Measurements from ENCODE around the gene APLP2.
"Not testable (repeated sequence)": the region's sequence is repeated elsewhere in the genome, so short reads cannot be mapped to it uniquely, and the experiment has no call there.

APLP2 gene

GRCh38 chr11:130151196-130151595 is 81.5 kb downstream of the APLP2 start:
- DNase-seq: no peak

GRCh38 chr11:130156108-130157022 is 86.7 kb downstream of the APLP2 start:
- no peak for DNase-seq

DNA sequence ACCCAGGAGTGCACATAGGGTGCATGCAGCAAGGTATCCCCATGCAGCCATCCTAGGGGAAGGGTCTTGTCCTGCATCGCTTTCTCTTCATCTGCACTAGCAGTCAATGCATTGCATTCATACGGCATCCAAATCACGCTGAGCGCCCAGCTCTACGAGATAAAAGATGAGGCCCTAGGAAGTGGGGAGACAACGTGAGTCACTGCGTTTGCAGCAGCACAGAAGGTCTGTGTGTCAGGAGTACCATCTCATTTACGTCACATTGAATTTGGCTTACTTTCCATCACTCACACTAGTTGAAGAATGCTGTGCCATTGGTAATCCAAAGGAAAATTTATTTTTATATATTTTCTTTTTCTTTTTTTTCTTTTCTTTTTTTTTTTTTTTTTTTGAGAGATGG is 87.4 kb downstream of the APLP2 start:
- DNase-seq: no peak

DNA sequence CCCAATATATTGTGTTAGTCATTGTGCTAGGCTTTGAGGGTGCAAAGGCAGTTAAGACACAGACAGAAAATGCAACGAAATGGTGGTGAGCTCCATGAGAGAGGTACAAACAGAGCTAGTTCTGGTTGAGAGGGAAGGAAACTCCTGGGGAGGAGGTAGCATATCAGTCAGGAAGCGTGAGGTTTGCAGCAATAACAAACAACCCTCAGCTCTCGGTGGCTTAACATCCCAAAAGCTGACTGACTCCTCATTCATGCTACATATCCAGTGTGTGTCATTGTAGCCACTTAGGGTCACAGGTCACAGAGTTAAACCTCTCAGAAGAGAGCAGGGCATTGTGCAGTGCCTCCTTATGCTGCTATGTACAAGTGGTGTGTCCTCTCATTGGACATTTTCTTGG is 88.1 kb downstream of the APLP2 start:
- no peak for DNase-seq

DNA sequence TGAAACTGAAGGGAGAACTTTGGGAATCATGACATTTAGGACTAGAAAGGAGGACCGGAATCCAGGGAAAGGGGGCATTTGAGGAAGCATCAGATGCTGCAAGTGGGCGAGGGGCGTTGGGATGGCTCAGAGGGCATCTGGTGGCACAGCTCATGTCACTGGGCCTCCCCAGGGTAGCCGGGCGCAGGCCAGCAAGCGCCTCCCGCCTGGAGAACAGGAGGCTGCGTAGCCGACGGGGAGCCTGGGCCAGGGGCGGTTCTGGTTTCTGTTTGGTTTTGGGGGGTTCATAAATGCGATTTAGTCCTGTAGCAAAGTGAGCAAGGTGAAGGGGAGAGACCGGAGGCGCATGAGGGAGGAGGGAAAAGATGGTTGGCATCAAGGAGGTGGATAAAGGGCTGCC is 89.4 kb downstream of the APLP2 start:
- no peak for DNase-seq

DNA sequence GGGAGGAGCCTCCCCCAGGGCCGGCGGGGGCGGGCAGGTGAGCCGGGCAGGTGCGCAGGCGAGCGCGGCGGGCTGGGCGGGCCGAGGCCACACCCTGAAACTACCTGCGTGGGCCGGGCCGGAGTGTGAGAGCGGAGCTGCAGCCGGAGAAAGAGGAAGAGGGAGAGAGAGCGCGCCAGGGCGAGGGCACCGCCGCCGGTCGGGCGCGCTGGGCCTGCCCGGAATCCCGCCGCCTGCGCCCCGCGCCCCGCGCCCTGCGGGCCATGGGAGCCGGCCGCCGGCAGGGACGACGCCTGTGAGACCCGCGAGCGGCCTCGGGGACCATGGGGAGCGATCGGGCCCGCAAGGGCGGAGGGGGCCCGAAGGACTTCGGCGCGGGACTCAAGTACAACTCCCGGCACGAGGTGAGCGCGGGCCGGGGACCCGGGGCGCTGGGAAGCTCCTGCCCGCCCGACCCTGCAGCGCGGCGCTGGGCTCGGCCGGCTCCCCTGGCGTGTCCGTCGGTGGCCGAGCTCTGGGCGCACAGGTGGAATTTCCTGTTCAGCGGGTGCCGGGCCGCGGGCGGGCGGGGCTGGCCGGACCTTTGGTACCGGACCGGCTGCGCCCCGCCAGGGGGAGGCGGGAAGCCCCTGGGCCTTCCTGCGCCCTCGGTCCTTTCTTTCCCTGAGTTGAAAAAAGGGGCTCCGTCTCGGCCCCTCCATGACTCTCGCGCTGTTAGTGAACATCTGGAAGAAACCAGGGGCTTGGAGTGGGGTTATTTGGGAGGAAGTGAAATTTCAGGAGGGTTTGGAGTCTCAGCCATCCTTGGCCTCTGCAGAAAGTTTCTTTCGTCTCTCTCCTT is 90.2 kb downstream of the APLP2 start, which contains the start of gene ST14:
Gene ST14, plus strand, starts transcription at position 126 of the 841 bp plus-strand sequence. Its CDS starts 198 bp downstream, at position 324.
- peak; percentile 21 for DNase-seq

DNA sequence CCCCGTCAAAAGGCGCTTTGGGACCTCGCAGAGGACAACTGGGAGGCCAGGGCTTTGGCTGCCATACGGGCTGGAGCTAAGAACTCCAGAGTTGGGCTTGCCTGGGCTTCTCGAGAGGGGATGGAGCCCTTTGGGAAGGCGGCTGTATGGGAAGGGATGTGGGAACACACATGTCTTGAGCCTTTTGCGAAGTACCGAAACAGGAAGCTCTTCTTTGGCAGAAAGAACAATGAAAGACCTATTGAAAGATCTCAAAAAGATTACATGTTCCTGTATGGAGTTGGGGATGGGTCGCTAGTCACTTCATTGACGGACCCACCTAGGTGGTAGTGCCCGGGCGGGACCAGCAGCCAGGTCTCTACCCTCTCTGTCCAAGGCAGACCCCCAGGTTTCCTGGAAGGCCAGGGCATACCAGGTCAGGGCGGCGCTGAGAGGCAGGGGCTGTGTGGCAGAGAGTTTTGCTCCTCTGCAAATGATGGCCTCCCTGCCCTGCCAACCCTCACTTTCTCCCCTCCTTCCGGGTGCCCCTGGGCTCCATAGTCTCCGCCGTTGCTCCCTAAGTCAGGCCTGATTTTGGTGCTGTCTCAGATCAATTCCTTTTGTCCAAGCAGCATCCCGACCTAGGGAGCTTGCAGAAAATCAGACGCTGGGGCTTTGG is 90.9 kb downstream of the APLP2 start:
- DNase-seq: no peak

DNA sequence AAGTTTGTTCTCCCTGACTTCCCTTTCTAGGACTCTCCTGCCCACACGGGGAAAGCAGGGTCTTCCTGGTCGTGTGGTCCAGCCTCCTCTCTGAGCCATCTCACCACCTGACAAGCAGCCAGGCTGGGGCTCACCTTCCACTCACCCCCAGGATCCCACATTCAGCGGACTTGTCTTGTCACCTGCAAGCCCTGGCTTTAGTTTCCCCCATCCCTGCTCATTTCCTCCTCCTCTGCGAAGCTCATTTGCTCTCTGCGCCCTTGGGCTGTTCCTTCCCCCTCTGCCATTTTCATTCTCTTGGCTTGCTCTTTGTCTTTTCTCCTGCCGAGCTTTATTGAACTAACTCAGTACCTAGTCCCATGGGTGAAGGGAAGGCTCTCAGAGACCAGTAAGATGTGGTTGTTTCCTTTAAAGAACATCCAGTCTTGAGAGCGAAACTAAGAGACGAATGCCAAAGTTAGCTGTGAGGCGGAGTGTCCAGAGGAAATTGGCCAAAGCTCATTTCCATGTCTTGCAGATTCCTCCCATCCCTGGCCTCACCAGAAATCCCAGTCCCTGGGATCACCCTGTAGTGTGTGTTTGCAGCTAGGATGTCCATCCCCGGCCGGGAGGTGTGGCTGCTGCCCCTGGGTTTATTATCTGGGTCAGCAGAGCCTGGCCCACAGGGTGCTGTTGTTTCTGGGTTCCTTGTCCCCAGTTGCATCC is 91.9 kb downstream of the APLP2 start:
- DNase-seq: no peak

DNA sequence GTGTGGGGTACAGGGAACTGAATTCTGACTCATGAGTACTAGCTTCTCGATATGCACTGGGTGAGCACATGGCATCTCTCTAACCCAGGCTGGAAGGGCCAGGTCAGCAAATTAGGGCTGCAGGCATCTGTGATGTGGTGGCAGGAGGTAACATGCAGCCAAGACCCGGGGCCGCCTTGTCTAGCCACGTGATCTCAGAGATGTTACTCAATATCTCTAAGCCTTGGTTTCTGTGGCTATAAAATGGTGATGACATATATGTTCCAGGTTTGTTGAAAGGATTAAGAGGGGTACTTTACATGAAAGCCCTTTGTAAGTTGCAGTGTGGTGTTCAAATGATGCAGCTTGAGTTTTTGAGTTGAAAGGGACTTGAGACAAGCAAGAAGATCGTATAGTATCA is 93.0 kb downstream of the APLP2 start:
- peak; percentile 42 for DNase-seq

- no peak for DNase-seq
Measured at GRCh38 chr11:130163346-130164220, 93.9 kb downstream of the APLP2 start.

DNA sequence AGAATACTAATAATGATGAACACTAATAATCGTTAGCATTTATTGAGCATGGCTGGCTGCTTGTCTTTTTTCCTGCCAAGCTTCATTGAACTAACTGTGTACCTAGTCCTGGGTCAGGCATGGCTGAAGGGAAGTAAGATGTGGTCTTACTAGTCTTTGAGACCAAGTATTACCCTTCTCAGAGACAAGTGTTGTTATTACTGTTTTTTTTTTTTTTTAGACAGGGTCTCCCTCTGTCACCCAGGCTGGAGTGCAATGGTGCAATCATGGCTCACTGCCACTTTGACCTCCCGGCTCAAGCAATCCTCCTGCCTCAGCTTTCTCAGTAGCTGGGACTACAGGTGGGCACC is 94.5 kb downstream of the APLP2 start:
- no peak for DNase-seq

DNA sequence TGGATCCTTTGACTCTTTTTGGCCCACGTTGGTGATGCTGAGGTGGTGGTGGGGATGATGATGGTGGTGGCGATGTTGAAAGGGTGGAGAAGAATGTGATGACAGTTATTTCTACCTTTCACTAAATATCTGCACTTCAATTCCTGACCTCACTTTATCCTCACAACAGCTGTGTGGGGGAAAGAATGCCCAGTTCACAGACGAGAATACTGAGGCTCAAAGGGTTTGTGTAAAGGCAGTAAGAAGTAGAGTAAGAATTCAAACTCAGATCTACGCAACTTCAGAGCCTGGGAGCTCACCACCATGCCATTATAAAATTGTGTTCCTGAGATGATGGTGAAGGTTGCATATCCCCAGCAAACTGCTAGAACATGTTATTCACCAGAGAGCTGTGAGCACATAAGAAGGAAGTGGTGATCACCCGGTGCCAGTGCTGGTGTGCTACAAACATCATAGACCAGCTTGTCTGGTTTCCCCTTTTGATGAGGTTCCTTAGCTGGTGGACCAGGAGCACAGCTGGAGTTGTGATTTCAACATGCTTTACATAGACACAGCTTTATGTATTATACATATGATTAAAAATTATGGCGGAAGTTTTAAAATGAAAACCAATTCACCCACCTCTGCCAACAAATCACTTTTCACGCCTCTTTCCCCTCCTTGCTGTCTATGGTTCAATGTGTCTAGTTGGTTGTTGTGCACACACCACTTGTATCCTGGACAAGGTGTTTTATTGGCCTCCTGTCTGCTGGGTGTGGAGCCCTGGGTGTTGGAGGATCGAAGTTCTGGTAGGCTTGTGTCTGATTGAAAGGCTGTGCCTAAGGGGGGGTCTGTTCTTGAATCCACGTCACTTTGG is 96.1 kb downstream of the APLP2 start:
- DNase-seq: no peak

- peak; percentile 18 for DNase-seq
Measured at GRCh38 chr11:130166457-130166784, 96.7 kb downstream of the APLP2 start.

- DNase-seq: no peak
Measured at GRCh38 chr11:130167146-130167545, 97.5 kb downstream of the APLP2 start.

DNA sequence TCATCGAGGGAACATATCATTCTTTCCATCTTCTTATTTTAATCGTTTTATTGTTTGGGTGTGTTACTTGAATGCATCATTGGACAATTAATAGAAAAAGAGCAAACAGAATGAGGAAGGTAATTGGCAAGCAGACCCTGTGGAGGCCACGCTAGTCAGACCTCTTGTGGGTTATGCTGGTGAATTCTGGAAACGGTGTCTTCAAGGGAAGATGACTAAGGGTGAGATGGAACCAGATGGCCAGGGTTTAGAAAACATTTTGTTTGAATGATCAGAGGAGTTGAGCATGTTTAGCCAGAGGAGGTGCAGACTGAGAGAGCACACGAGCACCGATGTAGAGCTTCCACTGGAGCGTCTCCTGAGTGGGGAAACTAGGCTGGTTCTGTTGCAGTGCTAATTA is 98.4 kb downstream of the APLP2 start:
- DNase-seq: no peak

DNA sequence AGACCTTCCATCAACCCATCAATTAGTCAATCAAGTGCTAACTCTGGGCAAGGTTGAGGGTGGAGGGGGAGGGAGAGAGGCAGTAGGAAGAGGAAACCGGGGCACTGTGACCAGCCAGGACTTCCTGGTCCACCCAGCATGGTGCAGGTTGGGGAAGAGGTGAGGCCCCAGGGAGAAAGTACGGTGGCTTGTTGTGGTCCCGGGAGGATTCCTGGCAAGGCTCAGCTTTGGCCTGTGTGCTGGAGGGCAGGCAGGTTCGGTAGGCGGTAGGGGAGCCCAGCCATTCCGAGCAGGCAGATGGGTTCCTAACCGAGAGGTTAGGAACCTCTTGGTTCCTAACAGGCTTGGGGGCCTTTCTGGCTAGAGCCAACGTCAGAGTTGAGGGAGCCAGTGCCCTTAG is 100.7 kb downstream of the APLP2 start:
- DNase-seq: no peak

DNA sequence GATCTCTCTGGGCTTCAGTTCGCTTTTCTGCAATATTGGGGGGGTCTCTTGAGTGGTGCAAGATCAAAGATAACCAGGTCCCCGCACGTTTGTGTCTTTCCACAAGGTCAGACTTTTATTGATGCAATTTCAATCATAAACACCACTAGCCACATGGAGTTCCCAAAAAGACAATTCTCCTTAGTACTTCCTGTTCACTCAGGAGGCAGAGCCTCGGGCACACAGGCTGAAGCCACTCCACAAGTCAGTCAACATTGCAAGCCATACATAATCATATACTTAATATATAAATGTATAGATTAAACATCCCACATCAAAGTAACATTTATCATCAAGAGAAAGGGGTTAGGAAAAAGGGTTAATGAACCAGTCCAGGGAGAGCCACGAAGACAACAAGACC is 101.8 kb downstream of the APLP2 start:
- DNase-seq: no peak

- not testable (repeated sequence) for DNase-seq
Measured at GRCh38 chr11:130172001-130172400, 102.3 kb downstream of the APLP2 start.

DNA sequence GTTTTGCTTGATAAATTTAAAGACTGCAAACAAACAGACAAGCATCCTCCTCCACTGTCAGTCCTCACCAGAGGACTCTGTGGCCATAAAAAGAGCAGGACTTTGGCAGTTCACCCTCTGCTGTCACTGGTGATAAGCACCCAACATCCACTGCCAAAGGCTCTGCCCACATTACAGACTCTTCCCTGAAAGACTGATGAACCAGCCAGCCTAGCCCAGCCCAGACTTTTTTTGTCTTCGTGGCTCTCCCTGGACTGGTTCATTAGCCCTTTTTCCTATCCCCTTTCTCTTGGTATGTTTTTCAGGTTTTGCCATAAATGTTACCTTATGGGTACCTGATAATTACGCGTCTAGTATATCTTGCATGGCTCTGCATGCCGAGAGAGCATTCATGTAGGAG is 104.9 kb downstream of the APLP2 start:
- DNase-seq: no peak

DNA sequence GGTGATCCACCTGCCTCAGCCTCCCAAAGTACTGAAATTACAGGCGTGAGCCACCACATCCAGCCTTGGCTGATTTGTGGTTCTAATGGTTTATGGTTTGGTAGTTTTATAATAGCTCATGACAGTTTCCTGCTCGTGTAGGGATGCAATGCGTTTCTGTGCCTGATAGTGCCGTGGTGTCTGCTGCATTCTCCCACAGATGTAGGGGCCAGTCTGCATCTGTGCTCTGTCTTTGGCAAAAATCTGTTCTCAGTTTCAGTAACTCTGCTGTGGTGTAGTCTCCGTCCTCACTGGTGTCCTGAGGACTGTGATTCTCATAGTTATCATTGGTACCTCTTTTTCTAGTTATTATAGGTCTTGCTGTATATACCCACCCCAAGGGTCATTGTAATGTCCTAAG is 106.2 kb downstream of the APLP2 start:
- no peak for DNase-seq

DNA sequence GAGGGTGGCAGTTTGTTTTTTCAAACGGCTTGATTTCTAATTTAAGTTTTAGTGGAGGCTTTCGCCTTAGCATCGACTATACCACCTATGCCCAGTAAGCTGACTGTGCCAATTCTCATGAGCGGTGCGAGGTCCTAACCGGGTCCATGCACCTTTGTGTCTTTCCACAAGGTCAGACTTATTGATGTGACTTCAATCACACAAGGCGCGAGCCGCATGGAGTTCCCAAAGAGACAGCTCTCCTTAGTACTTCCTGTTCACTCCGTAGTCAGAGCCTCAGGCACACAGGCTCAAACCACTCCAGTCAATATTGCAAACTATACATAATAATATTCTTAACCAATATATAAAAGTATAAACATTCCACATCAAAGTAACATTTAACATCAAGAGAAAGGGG is 108.1 kb downstream of the APLP2 start:
- DNase-seq: no peak

Data from activated CD4-positive, alpha-beta T cell treated with anti-CD3 and anti-CD28 coated beads for 48 hours (primary cell).